NCI-H2171 treated with DMSO at 0.1 percent for 48 hours (cell line): ENCODE data around the gene PEX14.

Experiments
- DNase-seq: peaks from one replicate; lab custom pipeline; 2025; lab: John Stamatoyannopoulos, UW

Gene PEX14

DNA sequence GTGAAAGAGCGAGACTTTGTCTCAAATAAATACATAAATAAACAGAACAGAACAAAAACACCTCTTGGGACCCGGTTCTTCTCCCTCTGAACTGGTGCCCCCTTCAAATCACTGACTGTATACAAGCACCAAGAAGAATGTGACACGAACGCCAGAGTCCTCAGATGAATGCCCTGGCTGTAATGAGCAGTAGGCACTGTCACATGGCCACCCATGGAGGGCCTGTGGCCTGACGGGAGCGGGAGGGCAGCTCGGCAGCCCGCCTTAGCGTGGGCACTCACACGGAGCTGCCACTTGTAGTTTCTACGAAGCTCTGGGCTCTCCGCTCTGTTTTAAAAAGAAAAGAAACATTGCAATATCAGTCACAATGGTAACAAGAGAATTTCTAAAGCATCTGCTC lies 146.0 kb downstream of the PEX14 start:
- DNase-seq = no peak

DNA sequence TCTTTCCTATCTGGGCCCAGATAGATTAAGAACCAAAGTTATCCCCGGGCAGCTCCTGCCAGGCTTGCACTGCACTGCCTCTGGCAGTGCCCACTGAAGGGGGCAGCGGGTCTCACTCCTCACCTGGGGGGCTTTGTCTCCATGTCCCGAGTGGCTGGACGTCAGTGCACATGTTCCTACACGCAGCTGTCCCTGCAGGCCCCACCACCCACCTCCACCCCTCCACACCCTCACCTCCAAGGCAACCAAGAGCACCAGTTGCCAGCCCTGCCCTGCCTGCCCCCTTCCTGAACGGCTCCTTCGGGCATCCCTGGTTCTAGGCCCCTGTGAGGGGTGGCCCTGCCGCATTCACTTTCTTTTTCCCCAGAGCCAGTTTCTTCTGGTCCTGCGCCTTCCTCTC lies 147.2 kb downstream of the PEX14 start:
- no peak for DNase-seq

DNA sequence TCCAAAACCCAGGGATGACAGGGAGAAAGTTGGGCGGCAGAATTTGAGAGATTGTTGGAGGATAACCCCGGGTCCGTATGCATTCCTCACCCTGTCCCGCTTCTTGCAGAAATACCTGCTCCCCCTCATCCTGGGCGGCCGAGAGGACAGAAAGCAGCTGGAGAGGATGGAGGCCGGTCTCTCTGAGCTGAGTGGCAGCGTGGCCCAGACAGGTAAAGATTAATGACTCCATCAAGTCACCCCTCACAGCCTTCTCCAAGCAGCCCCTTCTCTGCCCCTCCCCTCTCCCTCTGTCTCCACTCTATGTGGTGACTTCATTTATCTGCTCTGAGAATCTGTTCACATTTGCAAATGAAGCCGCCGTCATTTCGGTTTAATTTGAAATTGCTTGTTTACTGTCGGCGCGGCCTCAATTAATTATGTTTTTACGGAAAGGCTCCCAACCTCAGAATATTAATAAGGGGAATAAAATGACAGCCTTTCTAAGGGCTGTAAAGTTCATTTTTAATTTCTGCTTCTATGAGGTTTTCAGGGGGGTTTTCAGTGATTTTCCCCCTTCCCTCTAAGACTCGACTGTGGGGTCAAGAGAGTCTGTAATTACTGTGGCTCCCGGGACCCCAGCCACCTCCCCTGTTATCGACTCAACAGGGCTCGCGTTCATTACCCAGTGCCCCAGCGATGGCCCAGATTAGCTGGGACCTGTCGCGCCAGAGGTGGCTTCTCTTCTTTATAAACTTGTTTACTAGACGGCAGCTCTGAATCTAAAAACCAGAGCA lies 148.3 kb downstream of the PEX14 start:
- DNase-seq = peak; percentile 13

DNA sequence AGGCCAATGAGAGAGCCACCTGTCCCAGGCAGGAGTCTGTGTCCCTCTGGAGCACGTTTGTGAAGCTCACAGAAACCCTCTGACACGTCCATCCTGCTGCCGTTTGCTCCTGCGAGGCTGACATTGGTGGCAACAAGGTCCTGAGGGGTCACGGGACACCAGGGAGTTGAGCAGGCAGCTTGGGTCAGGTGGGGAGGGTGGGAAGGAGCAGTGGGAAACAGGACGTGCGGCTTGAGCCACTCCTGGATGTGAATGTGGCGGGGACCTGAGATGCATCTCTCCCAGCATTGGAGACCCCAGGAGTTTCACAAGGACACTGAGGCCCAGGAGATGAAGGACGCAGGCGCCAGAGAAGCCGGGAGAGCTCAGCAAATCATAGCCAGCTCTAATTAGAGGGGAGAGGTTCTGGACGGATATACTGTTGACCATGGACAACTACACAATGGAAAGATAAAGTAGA lies 149.0 kb downstream of the PEX14 start:
- no peak for DNase-seq

DNA sequence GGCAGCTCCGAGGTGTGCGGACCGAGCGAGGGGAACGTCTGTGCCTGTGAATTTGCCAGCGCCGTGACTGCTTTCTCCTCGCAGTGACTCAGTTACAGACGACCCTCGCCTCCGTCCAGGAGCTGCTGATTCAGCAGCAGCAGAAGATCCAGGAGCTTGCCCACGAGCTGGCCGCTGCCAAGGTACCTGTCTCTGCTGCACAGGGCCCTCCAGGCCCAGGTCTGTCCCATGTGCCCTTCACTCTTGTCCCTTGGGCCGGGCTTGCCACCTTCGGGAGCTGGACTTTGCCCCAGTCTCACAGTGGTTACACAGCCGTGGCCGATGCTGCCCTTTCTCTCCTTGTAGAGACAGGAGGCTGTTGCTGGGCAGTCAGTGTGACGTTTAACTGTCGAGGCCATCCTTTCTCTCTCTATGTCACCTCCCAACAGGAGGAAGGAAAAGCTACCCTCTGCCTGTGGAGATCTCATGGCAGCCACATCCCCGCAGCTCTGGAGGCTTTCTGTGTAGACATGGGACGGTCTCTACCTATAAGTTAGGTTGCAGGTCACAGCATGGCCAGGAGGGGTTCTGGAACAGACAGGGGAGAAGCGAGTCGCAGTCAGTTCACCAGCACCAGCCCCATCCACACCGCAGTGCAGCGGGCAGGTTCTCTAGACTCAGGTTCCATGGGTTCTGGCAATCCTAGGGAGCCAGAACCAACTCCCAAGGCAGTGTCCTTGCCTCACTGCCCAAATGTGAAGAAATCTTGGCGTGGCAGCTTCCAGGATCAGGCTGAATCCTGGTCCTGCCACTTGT lies 149.7 kb downstream of the PEX14 start:
- no peak for DNase-seq

DNA sequence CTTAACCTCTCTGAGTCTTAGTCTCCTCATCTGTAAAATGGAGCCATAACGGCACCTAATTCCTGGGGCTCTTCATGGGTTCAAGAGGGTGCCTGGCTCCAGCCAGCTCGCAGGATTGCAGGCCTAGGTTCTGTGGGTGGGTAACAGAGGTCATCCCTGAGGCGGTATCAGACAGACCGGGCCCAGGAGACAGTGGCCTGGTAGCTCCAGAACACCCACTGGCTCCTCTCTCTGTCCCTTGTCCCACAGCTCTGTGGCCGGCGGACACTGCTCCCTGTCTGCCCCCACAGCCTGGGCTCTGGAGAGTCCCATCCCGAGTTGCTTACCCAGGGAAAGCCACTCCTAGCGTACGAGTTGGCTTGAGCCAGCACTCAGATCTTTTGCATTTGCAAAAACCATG lies 150.3 kb downstream of the PEX14 start:
- no peak for DNase-seq

DNA sequence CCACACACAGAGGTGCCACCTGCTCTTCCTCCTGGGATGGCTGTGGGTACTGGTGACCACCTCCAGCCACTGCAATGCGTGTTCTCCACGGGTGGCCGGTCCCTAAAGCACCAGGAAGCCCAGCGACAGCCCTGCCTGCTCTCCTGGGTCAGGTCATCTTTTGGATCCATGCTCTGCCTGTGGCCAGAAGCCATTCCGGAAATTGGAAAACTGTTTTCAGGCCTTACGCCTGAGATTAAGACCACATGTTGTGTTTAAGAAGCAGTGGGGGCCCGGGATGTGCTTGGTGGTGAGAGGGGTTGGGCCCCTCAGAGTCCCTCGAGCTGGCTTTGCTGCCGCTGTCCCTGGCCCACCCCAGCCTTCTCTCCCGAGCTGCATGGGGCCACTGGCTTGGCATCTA lies 150.8 kb downstream of the PEX14 start:
- DNase-seq = no peak

DNA sequence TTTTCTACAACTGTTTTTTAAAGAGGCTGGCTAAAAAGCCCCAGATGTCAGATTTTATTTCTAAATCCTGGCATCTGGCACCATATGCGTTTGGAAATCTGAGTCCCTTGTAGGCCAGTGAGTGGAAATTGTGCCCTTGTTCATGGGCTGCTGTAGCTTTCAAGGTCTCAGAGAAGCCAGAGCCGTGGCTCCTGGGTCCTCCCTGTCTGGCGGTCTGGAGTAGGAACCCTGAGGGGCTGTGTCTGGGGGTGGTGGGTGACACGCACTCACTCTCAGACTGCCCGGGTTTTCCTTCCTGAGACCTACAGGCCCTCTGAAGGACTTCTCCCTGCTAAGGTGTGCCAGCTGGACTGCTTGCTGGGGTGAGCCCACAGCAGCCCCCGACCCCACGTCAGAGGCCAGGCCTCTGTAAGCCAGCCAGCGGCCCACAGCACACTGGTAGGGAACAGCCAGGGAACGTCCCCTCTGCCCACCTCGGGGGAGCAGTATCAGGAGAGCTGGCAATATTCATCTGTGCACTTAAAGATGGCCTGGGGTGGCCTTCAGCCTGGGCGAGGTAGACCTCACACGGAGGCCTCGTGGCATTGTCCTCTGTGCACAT lies 151.5 kb downstream of the PEX14 start:
- DNase-seq = peak; percentile 92

DNA sequence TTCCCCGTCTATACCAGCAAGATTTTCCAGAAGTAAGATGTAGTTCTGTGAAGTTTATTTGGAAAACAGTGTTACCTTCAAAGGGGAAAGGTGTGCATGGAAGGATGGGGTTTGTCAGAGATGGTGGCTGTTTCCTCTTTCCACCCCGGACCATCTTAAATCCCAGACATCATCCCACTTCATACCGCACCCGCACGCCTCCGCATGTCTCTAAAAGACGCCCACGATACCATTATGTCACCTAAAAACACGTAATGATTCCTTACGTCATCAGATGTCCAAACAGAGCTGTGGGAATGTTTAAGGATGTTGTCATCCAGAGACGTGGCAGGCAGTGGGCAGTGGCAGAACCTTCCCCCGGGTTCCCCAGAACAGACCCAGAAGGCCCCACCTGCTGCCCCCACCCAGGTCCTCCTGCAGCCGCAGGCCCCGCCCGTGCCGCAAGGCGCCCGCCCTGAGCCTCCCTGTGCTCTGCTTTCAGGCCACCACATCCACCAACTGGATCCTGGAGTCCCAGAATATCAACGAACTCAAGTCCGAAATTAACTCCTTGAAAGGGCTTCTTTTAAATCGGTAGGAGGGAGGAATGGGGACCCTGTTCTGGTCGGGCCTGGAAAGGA lies 152.2 kb downstream of the PEX14 start:
- no peak for DNase-seq

DNA sequence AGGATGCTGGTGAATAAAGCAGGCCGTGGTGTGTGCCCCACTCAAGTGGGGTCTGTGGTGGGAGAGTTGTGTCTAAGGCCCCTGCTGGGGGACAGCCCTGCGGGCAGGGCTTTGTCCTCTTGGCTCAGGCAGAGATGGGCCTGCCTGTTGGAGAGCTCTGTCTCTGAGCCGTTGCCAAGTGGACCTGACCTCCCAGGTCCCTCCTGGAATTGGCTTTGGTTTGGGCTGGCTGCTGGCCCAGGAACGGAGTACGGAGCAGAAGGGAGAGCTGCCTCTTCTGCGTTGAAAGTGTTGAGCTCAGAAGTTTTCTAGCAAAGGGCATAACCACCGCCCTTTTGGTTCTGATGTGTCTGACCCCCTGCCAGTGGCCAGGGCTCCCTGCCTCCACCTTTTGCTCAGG lies 153.9 kb downstream of the PEX14 start:
- DNase-seq = no peak

DNA sequence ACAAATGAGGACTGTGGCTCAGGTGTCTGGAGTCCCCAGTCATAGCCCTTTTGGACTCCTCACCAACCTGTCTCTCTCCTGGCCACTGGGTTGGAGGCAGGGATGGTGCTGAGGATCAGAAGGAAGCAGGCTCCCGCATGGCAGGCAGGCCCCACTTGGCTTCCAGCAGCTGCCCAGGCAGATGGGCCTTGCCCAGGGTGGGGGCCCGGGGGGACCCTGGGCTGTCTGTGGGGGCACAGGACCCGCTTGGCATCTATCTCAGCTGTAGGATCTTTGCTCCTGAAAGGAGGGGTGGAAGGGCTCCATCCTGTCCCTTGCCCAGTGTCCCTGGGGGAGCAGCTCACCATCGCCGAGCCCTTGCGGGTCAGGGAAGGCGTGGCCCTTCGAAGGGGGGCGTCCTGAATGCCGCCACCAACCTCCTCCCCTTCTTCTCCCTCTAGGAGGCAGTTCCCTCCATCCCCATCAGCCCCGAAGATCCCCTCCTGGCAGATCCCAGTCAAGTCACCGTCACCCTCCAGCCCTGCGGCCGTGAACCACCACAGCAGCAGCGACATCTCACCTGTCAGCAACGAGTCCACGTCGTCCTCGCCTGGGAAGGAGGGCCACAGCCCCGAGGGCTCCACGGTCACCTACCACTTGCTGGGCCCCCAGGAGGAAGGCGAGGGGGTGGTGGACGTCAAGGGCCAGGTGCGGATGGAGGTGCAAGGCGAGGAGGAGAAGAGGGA lies 154.5 kb downstream of the PEX14 start:
- no peak for DNase-seq

DNA sequence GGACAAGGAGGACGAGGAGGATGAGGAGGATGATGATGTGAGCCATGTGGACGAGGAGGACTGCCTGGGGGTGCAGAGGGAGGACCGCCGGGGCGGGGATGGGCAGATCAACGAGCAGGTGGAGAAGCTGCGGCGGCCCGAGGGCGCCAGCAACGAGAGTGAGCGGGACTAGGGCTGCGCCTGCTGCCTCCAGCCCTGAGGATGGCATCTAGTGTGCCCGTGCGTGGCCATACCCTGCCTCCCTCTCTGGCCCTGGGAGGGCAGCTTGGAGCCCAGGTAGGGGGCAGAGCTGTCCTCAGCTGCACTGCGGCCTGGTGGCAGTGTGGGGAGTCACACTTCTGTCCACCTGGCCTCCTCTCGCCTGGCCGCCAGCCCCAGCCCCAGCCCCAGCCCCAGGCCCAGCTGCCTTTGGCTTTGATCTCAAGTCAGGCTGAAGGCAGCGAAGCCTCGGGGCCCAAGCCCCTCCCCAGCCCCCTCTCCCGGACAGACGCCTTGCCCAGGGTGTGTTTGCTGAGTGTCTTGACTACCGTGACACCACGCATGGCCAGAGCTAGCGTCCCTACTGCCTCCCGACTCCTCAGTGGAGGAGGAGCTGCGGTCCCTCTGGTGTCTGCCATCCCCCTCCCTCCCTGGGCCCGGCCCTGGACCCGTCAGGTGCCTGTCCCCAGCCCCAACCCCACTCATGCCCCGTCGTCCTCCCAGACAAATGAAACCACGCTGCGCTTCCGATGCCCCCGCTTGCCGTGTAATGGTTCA lies 155.2 kb downstream of the PEX14 start:
- no peak for DNase-seq

DNA sequence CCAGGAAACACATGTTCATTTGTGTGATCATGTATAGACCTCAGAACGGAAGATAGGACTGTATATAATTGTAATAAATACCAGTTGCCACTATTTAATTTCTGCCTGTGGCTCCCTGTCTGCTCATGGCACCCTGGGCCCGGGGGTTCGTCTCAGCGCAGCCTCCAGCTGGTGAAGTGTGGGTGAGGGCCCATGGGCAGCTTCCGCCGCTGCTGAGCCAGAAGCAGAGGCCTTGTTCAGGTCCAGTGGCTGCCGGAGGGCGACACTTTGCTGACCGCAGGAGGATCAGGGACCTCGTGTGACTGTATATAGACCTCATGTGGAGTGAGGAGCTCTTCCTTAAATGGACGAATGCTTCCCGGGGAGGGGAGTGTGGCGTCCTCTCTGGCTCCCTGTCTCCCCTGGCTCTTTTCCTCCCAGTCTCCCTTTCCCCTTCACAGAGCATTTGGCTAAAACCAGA lies 155.9 kb downstream of the PEX14 start:
- no peak for DNase-seq

DNA sequence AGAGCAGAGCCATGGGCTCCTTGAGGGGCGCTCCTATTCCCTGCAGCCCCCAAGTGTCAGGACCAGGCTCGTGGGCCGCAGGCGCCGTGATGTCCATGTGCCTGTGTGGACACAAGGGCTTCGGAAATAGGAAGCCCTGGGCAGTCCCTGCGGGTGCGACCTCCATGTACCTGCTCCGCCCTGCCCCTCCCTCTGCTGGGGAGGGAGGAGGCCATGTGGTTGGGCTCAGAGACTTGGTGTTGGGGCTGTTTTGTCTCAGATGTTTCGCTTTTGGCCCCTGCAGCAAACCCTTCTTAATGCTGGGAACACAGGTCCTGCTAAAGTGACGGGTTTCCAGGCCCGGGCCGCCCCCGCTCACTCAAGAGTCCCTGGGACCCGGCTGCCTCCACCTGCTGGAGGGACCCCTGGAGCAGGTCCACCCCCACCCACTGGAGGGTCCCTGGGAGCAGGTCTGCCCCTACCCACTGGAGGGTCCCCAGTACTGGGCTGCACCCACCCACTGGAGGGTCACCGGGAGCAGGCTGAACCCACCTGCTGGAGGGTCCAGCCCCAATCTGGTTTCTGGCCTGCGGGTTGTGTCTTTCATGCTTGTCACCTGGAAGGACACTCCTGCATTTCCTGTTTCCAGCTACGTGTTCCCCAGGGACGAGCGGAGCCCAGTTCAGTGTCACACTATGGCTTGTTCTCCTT lies 156.5 kb downstream of the PEX14 start:
- DNase-seq = no peak

DNA sequence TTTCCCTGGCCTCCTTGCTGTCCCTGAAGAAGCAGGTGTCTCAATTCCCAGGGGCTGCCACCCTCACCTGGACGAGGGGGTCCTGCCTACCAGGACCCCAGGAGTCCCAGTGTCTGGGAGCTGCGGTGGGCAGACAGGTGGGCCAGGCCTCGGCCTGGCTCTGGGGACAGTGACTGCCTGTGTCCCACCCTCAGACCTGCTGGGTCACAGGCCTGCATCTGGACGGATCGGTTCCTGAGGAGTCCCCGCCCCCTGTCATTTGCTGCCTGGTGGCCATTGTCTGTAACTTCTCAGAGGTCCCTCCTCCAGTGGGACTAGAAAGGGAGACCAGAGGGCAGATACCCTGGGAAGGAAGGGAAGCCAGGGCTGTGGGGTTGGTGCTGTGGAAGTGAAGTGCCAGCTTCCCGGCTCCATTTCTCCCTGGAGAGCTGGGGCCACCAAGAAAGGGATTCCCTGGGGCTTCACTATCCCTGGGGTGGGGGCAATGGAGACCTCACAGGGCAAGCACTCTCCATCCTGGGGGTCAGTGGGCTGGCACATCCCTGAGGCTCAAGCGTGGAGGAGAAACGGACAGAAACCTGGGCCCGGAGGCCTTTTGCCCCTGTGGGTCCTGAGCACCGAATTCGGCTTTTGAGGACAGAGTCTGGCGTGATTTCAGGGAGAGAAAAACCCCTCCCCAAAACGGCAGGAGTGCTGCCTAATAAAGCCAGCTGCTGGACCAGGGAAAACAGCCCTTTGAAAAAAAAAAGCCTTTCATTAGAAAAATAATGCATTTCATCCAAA lies 157.3 kb downstream of the PEX14 start:
- DNase-seq = no peak

DNA sequence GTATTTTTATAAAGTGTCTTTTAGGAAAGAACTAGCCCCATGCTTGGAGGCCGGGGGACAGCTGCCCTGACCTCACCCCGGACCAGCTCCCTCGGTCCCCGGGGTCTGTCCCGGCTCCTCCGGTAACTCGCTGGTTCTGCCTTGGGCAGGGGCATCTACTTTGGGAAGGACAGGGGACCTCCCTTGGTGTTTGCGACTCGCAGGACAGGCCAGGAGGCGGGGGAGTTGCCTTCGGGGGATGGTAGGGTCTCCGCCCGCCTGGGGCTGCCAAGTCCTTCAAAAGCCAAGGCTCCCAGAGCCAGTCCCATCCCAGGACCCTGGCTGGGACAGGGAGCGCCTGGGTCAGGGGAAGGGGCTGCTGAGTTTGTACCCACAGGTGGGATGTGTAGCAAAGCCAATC lies 157.9 kb downstream of the PEX14 start:
- DNase-seq = no peak

DNA sequence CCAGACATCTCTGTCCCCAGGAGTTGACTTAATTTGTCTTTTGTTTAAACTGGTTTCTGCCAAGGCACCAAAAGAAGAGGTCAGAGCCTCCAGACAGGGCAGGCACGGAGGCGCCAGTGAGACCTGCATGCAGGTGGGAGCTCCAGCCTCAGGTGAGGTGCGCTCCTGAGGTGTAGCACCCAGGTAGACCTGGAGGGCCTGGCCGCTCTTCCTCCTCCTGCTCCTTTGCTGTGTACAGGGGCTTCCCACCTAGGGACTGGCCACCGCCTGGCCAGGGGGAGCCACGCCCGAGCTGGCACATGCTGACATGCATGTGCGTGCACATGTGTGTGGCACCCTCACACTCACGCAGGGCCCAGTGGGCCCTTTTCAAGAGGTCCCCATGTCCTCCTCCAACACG lies 158.7 kb downstream of the PEX14 start:
- no peak for DNase-seq

DNA sequence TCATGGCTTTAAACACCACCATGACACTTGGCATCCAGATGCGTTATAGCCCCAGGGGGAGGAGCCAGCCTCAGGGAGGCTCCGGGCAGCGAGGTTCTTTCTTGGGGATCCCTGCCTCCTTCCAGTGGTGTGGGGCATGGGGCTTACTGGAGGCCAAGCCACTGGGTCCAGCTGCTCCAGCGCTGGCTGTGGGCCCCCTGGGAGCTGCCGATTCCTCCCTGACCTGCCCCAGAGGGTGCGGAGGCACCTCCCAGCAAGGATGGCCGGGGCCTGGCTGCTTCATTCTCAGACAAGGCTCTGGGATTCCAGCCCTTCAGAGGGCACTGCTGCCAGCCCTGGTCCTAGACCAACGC lies 159.3 kb downstream of the PEX14 start:
- no peak for DNase-seq

DNA sequence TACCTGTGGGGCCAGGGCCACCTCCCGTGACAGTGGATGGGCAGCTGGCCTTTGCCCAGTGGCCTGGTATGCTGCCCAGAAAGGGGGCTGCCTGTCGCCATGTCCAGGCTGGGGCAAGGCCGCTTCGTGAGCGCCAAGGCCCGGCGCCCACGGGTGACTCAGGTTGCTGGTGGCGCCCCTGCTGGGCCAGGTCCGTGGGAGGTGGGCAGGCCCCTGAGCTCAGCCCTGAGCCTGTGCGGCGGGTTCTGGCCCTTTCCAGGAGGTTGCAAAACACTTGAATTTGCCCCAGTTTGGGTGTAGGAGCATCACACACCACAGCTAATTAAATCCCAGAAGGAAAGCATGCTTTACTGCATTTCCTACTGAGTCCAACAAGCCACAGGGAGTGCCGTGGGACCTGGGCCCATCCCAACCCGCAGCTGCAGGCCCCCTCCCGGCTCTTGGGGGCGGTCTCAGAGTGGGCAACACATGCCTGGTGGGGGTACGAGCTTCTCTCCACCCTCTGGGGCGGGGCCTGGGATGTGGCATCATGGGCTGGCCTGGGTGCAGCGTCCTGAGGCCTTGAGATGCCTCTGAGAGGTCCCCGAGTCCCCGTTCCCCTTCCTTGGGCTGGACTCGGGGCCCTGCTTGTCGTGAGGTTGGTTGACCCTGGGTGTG lies 159.8 kb downstream of the PEX14 start:
- no peak for DNase-seq
